ENCODE data around the gene LSM8.
"Not testable (repeated sequence)": the region's sequence is repeated elsewhere in the genome, so short reads cannot be mapped to it uniquely, and the experiment has no call there.

The LSM8 gene

DNA sequence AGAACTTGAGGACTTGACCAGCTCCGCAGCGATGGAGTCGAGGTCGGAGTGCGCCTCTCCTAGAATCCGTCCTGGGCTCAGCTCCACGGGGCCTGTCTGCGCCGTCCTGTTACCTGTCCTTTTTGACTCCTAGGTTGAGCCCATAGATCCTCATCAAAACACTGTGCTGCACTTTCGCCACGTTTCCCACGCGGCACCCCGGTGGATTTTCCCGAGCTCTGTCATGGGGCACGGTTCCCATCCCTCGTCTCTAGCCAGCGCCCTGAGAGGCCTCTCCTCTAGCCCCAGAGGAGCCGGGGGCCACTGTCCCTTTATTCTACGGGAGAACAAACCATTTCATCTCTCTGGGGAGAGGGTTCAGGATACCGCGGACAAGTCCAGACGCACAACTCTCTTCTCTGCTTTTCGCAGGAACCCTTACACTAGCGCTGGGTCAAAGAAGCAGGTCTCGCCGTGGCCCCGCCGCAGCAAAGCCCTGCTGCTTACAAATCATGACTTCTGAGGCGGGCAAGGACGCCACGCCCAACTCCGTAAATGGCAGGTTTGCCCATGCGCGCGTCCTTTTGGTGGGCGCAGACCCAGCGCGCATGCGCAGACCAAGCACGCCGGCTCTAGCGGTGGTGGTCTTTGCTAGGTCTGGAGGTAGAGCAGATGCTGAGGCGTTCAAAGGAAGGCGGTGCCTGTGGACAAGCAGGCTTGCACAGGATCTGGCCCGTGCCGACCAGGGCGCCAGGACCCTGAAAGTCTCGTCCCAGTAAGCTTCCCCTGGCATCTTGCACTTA is 30.3 kb downstream of the LSM8 start:
- peak; percentile 20 for DNase-seq (ENCODE audit: low read depth)

DNA sequence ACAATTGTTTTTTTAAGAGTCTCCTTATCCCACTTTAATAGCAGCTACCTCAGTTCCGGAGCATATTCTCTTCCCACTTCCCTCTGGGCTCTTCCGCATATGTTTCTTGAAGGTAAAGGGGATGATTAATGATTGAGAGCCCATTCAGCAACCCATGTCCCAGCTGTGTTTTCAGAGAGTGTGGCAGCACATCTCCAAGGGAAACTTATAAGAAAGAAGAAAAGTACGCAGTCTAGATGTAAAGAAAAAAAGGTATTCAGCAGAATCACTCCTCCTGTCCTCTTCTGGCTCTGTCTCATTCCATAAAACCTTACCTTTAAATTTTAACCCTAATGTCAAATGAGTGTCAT is 30.8 kb downstream of the LSM8 start:
- no peak for DNase-seq (ENCODE audit: low read depth)

- DNase-seq (ENCODE audit: low read depth): no peak
These were observed 33.3 kb downstream of the LSM8 start for GRCh38 chr7:118217210-118217619.

DNA sequence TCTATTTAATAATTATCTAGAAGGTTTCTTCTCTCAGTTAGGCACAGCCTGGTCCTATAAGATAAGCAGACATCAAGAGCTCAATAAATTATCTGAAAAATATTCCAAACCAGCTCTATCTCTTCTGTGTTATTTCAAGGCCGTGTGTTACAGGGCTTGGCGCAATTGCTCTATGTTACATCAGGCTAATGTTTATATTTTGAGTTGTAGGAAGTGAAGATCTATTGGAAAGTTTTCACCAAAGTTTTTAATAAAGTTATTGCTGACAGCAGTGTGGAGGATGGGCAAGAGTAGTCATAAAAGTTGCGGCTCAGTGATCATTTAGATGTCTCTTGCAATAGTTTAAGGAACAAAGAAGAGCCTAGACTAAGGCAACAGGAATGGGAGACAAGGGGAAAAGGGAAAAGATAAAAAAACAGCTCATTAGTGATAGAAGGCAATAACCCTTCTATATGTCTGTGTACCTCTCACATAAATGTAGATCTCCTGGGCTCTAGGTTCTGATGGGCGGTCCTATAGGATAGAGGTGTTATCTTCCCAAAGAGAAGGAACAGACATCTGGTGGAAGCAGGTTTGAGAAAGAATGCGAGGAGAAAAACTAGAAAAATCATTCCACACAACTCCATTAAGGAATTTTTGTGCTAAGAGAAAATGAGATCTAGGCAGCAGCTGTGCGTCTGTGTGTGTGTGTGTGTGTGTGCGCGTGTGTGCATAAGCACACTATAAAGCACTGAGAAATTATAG is 34.6 kb downstream of the LSM8 start:
- DNase-seq (ENCODE audit: low read depth): no peak

DNA sequence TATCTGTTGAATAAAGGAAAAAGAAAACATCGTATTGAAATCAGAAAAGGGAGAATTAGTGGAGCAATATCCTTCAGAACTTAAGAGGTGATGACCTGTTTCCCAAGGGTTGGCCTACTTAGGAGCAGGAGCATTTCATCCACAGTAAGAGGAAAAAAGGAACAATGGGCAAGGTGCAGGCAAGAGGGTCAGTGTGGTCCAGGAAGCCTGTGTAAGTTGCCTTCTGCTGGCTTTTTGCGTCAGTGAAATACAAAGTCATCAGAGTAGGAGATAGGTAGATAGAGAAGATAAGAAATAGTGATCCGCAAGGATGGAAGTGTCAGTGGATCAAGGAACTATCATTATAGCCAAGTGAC is 35.2 kb downstream of the LSM8 start:
- no peak for DNase-seq (ENCODE audit: low read depth)

DNA sequence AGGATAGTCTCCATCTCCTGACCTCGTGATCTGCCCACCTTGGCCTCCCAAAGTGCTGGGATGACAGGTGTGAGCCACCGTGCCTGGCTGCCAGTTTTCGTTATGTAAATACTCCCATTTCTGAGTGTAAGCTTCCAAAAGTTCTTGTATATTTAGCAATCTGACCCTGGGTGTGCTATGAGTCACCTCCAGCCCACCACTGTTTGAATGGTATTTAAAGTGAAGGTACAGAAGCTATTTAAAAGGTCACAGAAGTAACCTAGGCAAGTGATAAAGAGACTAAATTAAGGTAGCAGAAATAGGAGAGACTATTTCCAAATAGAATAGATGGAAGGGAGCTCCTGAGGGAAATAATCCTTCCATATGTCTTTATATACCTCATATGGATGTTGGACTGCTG is 36.6 kb downstream of the LSM8 start:
- no peak for DNase-seq (ENCODE audit: low read depth)

DNA sequence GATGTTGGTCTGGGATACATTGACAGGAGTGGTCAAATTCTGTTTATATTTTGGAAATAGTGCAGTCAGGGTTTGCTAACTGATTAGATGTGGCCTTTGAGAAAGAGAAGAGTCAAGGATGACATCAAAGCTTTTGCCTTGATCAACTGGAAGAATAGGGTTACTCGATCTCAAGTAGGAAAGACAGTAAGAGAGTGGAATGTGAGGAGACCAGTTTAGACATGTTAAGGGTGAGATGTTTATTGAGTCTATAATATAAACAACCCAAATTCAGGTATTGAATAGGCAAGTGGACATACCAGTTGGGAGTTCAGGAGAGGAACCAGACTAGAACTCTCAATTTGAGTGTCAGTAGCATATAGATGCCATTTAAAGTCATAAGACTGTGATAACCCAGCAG is 38.6 kb downstream of the LSM8 start:
- DNase-seq (ENCODE audit: low read depth): no peak

GRCh38 chr7:118224521-118224920 is 40.6 kb downstream of the LSM8 start, which contains the start of gene ANKRD7:
ANKRD7 (plus strand) TSS chr7:118224704; CDS start chr7:118224831, 127 bp downstream.
- DNase-seq (ENCODE audit: low read depth): no peak

GRCh38 chr7:118232837-118233236 is 48.9 kb downstream of the LSM8 start:
- no peak for DNase-seq (ENCODE audit: low read depth)

GRCh38 chr7:118233799-118234198 is 49.8 kb downstream of the LSM8 start:
- DNase-seq (ENCODE audit: low read depth): no peak

- DNase-seq (ENCODE audit: low read depth): no peak
These were observed 55.0 kb downstream of the LSM8 start for GRCh38 chr7:118239014-118239413.

DNA sequence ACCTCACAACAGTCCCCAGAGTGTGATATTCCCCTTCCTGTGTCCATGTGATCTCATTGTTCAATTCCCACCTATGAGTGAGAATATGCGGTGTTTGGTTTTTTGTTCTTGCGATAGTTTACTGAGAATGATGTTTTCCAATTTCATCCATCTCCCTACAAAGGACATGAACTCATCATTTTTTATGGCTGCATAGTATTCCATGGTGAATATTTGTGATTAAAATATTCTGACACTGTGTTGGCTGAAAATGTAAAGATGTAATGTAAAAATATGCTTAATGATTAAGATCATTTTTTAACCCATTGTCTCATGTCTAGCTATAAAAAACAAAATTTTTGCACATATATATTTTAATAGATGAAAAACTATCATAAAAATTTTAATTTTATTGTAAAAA is 56.4 kb downstream of the LSM8 start:
- not testable (repeated sequence) for DNase-seq (ENCODE audit: low read depth)
